Measurements from ENCODE around the gene CNIH2.

CNIH2 gene

DNA sequence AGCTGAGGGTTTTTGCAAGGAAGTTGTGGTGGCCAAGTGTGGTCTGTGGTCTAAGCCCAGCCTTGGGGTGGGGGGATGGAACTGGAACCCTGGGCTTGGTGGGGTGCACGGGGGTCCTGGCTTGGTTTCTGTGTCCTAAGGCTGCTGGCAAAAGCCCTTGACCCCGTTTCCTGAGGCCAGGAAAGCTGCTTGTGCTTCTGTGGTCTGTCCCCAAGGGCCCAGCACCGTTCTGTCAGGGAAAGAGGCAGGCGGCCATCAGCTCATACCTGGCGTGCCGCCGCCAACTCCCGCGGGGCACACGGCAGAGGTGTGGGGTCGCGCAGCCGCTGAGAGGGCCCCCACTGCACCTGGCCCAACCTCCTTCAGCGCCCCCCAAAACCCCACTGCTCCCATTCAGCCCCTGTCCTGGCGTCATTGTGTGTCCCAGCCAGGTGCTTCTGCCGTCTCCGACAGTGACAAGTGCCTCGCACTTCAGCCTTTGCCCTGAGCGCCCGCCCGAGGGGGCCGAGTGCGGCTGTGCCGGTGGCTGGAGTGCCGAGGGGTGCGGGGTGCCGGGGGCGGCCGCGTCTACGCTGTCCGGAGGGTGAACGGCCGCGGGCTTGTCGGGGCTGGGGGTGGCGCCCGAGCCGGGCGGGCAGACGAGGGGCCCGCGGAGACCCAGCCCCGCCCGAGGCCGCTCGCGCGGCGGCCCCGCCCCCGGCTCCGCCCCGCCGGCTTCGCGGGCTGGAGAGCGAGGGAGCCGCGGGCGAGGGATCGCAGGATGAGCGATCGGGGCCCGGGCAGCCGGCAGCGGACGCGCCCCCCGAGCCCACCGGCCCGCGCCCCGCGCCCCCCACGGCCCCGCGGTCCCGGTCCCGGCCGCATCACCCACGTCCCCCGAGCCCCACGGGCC is at the start of gene CNIH2:
Gene CNIH2 (plus strand): TSS at position 705 of the 892 bp plus-strand sequence. CDS start 282 bp downstream, outside the sequence.
- in situ Hi-C loops (cut with HindIII; ENCODE audit: low sequenced_read_pairs) = no loop called here
- peak within 1 kb of the TSS; percentile 12 for H3K4me3 ChIP-seq (ENCODE audit: low read depth, low read length)
- TF ChIP-seq, protein P1, sequence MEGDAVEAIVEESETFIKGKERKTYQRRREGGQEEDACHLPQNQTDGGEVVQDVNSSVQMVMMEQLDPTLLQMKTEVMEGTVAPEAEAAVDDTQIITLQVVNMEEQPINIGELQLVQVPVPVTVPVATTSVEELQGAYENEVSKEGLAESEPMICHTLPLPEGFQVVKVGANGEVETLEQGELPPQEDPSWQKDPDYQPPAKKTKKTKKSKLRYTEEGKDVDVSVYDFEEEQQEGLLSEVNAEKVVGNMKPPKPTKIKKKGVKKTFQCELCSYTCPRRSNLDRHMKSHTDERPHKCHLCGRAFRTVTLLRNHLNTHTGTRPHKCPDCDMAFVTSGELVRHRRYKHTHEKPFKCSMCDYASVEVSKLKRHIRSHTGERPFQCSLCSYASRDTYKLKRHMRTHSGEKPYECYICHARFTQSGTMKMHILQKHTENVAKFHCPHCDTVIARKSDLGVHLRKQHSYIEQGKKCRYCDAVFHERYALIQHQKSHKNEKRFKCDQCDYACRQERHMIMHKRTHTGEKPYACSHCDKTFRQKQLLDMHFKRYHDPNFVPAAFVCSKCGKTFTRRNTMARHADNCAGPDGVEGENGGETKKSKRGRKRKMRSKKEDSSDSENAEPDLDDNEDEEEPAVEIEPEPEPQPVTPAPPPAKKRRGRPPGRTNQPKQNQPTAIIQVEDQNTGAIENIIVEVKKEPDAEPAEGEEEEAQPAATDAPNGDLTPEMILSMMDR (IDR thresholded peaks at IDR 0.05; ENCODE audit: low read depth, low read length) = no peak
- no peak for DNase-seq (ENCODE audit: low read depth, low spot score)

DNA sequence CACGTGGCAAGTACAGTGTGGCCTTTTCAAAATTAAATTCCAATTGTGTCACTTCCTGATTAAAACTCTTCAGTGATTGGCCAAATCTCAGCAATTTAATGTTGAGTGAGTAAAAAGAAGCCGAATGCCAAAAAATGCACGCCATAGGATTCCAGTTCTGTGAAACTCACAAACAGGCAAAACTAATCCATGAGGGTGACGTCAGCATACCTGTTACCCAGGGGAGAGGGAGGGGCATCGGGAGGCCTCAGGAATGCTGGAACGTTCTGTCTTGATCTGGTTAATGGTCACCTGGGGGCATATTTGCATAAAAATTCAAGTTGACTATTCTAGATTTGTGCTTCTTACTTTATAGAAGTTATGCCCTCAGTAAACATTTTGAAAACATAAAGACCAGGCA is 49.5 kb upstream of the CNIH2 start:
- TF ChIP-seq, protein P1 (IDR thresholded peaks at IDR 0.05; ENCODE audit: low read depth, low read length) = no peak
- H3K4me3 ChIP-seq (ENCODE audit: low read depth, low read length) = no peak overlapping the region
- in situ Hi-C loops (cut with HindIII; ENCODE audit: low sequenced_read_pairs) = no loop called here
- no peak for DNase-seq (ENCODE audit: low read depth, low spot score)

DNA sequence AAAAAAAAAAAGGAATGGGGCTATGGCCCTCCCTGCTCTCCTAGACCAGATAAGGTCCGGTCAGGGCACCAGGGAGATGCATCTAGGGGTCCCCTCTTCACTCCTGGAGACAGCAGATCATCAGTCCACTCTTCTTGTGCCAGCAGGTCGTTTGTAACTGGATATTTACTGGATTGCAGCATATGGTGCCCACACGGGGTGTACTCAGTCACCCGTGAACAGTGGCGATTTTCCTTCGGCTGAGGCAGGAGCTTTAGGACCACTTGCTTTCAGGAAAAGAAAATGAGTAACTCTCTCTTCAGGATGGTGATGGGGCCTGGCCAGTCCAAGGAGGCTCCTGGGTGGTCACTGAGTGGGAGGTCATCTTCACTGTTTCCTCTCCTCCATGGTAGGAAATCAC is 47.8 kb upstream of the CNIH2 start:
- TF ChIP-seq, protein P1 (IDR thresholded peaks at IDR 0.05; ENCODE audit: low read depth, low read length) = no peak
- in situ Hi-C loops (cut with HindIII; ENCODE audit: low sequenced_read_pairs) = no loop called here
- no peak for DNase-seq (ENCODE audit: low read depth, low spot score)
- no peak overlapping the region for H3K4me3 ChIP-seq (ENCODE audit: low read depth, low read length)

DNA sequence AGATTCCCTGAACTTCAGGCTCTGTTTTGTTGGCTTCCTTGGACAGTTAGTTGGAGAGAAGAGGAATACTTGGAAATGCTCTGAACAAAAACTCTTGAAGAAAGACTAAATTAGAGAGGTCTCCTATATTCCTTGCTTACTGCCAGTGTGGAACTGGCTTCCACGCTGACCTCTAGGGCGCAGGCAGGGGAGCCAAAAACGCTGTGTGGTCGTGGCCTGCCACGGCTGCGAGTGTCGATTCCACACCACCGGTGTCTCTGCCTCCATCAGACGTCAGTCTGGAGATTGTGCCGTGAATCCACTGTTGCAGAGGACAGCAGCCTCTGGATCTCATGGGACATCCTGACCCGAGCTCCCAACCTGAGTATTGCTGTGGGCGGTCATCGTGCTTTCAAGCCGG is 47.0 kb upstream of the CNIH2 start:
- in situ Hi-C loops (cut with HindIII; ENCODE audit: low sequenced_read_pairs) = no loop called here
- TF ChIP-seq, protein P1 (IDR thresholded peaks at IDR 0.05; ENCODE audit: low read depth, low read length) = no peak
- no peak for DNase-seq (ENCODE audit: low read depth, low spot score)

DNA sequence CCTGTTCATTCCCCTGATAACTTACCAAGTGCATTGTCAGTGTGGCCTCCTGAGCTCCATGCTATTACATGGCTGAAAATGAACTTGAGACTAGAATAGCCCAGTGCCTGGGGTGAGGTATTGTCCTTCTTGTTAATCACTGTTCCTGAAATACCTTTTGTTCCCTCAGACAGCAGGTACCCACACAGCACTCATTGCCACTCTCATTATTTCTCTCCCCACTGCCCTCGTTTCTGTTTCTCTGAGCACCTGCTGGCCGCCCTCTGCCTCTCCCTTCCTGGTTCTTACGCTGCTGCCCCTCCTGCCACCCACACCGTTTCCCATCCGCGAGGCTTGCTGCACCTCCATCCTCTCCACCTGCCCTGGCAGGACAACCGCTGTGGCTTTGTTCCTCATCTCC is 46.4 kb upstream of the CNIH2 start:
- TF ChIP-seq, protein P1 (IDR thresholded peaks at IDR 0.05; ENCODE audit: low read depth, low read length) = no peak
- no peak for DNase-seq (ENCODE audit: low read depth, low spot score)
- in situ Hi-C loops (cut with HindIII; ENCODE audit: low sequenced_read_pairs) = no loop called here
- no peak overlapping the region for H3K4me3 ChIP-seq (ENCODE audit: low read depth, low read length)

More for the DNA sequence above, 47.0 kb upstream of the CNIH2 start:
- no peak overlapping the region for H3K4me3 ChIP-seq (ENCODE audit: low read depth, low read length)

DNA sequence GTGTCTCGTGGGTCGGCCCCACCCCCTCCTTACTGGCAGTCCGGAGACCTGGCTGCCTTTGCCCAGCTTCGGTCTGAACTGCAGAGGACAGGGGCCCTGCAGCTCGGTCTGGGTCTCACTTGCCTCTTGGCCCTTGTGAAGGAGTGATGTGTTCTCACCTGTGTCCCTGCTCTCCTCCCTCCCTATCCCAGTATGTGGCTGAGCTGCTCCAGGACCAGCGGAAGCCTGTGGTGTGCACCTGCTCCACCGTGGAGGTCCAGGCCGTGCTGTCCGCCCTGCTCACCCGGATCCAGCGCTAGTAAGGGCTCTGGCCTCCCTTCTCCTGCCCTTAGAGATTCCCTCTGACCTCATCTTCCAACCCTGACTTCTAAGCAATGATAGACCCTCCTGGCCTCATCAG is 45.2 kb upstream of the CNIH2 start:
- in situ Hi-C loops (cut with HindIII; ENCODE audit: low sequenced_read_pairs) = no loop called here
- TF ChIP-seq, protein P1 (IDR thresholded peaks at IDR 0.05; ENCODE audit: low read depth, low read length) = no peak
- no peak for DNase-seq (ENCODE audit: low read depth, low spot score)
- no peak overlapping the region for H3K4me3 ChIP-seq (ENCODE audit: low read depth, low read length)
